ENCODE measurements around the gene CD6.

CD6 gene

GRCh38 chr11:61055776-61056175 lies 84.3 kb downstream of the CD6 start:
- TF ChIP-seq CTCF (IDR thresholded peaks at IDR 0.05) = no peak

DNA sequence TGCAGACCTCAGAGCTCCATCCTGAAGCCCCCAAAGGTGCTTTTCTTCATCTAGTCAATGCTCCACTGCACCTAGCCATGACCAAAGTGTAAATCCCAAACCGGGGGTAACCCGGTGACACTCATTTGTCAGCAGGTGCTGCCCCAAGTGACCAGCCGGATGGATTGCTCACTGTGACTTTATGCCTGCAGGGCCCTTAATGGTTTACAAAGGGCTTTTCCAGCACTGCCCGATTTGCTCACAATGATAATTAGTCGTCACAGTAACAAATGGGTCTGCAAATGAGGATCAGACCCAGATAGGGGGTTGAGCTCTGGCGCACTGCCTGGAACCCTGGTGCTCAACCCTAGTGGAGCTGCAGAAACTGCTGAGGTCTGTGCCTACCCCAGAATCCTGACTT lies 85.1 kb downstream of the CD6 start:
- no peak for TF ChIP-seq CTCF (IDR thresholded peaks at IDR 0.05)

DNA sequence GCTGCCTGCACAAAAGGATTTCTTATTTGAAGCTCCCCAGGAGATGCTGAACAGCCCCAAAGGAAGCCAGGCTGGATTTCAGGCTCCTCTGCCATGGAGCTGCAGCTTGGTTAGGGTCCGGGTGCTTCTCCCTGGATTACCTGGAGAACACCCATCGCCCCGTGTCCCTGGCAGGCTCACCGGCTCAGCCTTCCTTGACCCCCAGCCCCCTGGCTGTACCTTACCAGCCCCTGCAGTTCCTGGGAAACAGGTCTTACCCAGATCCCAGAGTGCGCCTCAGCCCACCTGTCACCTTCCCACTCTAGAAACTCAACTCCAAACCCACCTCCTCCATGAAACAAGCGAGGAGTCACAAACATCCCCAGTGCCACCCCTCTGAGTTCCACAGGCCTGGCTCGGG lies 85.5 kb downstream of the CD6 start:
- no peak for TF ChIP-seq CTCF (IDR thresholded peaks at IDR 0.05)

DNA sequence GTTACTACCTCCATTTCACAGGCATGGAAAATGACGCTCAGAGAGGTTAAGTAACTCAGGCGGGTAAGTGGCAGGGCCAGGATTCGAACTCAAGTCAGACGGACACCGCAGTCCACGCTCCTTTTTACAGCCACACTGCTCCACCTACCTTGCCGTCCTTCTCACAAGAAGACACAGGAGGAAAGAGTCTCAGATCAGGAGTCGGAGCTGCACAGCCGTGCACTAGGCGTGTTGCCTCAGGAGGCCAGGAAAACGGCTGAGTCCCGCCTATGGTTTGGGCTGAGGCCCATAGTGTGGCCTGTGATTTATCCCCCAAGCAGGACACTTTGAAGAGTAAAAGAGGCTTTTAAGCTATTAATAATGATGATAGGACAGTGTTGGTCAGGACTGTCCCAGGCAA lies 86.1 kb downstream of the CD6 start:
- TF ChIP-seq CTCF (IDR thresholded peaks at IDR 0.05) = no peak

GRCh38 chr11:61058583-61059259 lies 87.2 kb downstream of the CD6 start:
- TF ChIP-seq CTCF (IDR thresholded peaks at IDR 0.05) = no peak

DNA sequence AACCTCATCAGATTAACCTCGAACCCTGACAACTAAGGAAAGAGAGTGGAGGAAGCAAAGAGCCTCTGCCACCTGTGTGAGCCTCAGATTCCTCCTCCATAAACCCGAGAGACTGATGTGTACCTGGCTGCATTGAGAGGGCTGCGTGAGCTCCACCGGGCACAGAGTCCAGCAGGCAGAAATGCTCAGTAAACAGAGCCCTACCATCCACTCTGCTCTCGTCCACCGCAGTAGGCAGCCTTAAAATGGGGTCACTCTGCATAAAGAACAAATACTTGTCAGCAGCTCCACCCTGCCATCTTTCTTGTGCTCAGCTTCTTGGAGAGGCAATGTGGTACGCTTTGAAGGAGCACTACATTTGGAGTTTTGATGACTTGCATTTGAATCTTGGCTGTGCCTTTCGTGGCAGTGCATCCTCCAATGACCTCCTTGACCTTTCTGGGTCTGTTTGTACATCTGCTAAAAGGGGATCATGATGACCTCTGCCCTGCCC lies 87.8 kb downstream of the CD6 start:
- TF ChIP-seq CTCF (IDR thresholded peaks at IDR 0.05) = no peak

DNA sequence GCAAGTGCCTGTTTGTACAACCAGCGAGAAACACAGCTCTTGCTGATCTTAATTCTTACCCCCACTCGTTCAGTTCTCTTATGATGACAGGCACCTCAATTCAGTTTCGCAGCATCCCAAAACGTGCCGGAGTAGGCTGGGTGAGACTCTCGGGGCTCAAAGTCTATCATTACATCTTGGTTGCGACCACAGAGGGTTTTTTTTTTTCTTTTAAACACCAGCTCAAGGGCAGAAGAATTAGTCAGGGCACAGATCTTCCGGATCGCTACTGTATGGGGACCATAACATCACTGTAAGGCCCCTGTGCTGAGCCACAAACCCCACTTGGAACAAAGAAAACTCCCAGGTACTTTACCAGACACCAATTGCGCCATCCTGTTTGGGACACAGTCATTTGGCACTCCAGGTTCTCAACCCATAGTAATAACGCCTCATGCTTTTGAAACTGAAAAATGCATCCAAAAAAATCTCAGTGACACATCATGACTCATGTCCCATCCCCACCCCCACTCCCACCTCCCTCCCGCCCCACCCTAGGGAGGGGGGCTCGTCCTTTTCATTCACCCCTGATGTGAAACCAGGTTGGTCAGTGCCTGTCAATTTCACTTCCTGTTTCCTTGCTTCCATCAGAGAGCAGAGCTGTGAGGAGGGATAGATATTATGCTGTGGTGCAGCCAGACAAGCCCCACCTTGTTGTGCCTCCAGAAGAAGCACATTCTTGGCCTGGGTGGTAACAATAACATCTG lies 89.8 kb downstream of the CD6 start:
- no peak for TF ChIP-seq CTCF (IDR thresholded peaks at IDR 0.05)

Measured in LNCAP (cell line).